SK-N-SH treated with all-trans-retinoic acid at 6 μM for 48 hours (cell line): Measurements from ENCODE around the gene UBE2Z.

Source experiments
- CREB5 ChIP-seq: fragments of 250-450 bp; sonication (Bioruptor Pico); IDR thresholded peaks from 2 replicates; pipeline ENCODE4 v1.5.1; 2020; ENCODE audit warnings: low read depth, mild to moderate bottlenecking, moderate library complexity
- PATZ1 ChIP-seq: fragments of 250-450 bp; sonication (Bioruptor Pico); IDR thresholded peaks from 2 replicates; pipeline ENCODE4 v1.8.0; 2020; ENCODE audit warnings: mild to moderate bottlenecking, moderate library complexity, borderline replicate concordance
- POU6F1 ChIP-seq: fragments of 250-450 bp; sonication (Bioruptor Pico); IDR thresholded peaks from 2 replicates; pipeline ENCODE4 v1.8.0; 2021; ENCODE audit warnings: low read depth, mild to moderate bottlenecking, moderate library complexity, borderline replicate concordance
- PPARA ChIP-seq: fragments of 250-450 bp; sonication (Bioruptor Pico); IDR thresholded peaks from 2 replicates; pipeline ENCODE4 v1.5.0; 2020; ENCODE audit warnings: mild to moderate bottlenecking, borderline replicate concordance
- SNAI2 ChIP-seq: fragments of 250-450 bp; sonication (Bioruptor Pico); IDR thresholded peaks from 2 replicates; pipeline ENCODE4 v1.5.0; 2020; ENCODE audit warnings: mild to moderate bottlenecking, moderate library complexity
- TSHZ2 ChIP-seq: fragments of 250-450 bp; sonication (Bioruptor Pico); IDR thresholded peaks from 2 replicates; pipeline ENCODE4 v1.5.0; 2020; ENCODE audit warnings: mild to moderate bottlenecking, moderate library complexity
- ZC3H10 ChIP-seq: fragments of 250-450 bp; sonication (Bioruptor Pico); IDR thresholded peaks from 2 replicates; pipeline ENCODE4 v1.5.1; 2021; ENCODE audit warnings: mild to moderate bottlenecking, moderate library complexity
- ZFP30 ChIP-seq: fragments of 450-650 bp; formaldehyde crosslinking; IDR thresholded peaks from 2 replicates; pipeline ENCODE4 v1.5.0; 2022; ENCODE audit warnings: mild to moderate bottlenecking, moderate library complexity

GRCh38 chr17:48894886-48895285 lies 13.3 kb upstream of the UBE2Z start:
- TF ChIP-seq ZFP30 (CRISPR knock-in tag) (no peak), CREB5 (CRISPR knock-in tag) (no peak), PATZ1 (CRISPR knock-in tag) (no peak), SNAI2 (CRISPR knock-in tag) (no peak), PPARA (CRISPR knock-in tag) (no peak), ZC3H10 (CRISPR knock-in tag) (no peak), POU6F1 (CRISPR knock-in tag) (no peak), TSHZ2 (no peak)
